Activated T-cell treated with anti-CD3 and anti-CD28 coated beads for 48 hours (primary cell): ENCODE results near the gene AGO3.
"Not testable (repeated sequence)": the region's sequence is repeated elsewhere in the genome, so short reads cannot be mapped to it uniquely, and the experiment has no call there.

ENCODE experiments used
- DNase-seq: peaks from one replicate; pipeline ENCODE4 v3.0.0-alpha.2; 2020; ENCODE audit warnings: low read depth

AGO3 gene

DNA sequence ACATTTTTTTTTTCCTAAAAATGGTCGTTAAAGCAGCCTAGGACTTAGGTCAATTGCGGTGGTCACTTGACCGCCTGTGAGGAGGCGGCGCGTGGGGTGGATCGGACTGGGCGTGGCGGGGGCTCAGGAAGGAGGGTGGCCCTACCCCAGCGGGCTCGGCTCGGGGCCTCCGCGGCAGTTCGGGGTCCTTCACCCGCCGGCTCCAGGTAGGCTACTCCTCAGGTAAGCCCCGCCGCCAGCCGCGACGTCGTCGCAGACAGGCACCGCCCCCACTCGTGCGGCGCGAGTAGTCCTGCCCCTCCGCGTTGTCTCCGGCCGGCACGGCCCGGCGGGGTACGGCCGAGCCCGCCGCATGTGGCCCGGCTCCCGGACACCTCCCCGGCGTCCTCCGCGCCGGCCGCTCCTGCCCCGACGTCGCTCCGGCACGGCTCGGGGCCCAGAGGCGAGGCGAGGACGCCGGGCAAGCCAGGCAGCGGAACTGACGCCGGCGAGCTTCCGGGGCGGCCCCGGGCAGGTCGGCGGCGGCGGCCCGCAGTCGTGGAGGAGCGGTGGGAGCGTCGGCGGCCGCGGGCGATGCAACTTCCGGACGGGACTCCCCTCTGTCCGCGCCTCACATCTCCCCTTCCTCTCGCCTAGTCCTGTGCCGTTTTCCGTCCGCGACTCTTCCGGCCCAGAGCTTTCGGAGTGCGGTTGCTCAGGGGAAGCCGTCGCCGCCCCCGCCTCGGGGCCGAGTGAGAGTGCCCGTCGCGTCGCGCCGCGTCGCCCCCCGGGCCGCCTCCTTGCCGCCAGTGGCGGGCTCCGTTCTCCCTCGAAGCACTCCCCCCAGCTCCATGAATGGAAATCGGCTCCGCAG, at the start of gene AGO3:
AGO3 (plus strand) TSS at position 513 of the 853 bp plus-strand sequence; CDS start at position 835, 322 bp downstream.
- DNase-seq: peak; percentile 89

DNA sequence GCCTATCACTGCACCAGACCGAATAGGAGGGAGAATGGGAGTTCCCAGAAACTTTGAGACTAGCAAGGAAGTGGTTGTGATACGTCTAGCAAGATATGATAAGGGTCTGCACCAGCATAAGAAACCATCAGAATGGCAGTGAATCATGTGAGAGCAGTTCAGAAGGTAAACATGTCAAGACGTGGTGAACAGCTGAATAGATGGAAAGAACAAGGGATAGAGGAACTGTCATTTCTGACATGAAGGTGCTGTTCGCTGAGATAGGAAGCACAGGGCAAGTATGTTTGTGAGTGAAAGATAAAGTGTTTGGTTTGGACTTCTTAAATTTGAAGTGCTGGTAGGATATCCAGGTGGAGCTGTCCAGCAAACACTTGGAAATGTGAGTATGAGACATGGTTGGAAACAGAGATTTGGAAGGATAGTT, 49.0 kb upstream of the AGO3 start:
- DNase-seq: no peak

DNA sequence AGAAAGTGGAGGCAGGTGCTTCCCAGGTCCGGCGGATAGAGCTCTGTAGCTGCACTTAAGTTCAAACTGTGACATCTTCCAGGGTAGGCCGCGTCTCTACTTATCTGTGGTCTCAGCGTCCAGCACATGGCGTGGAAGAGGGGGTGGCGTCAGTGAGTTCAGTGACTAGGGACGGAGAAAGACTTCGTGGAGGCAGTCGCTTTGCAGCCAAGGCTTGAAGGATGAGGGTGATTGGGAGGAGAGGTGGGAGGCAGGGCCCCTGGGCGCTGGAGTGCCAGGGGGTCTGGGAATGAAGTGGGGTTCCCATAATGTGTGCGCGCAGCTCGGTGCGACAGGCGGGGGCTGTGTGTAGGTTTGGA, 48.3 kb upstream of the AGO3 start:
- no peak for DNase-seq

DNA sequence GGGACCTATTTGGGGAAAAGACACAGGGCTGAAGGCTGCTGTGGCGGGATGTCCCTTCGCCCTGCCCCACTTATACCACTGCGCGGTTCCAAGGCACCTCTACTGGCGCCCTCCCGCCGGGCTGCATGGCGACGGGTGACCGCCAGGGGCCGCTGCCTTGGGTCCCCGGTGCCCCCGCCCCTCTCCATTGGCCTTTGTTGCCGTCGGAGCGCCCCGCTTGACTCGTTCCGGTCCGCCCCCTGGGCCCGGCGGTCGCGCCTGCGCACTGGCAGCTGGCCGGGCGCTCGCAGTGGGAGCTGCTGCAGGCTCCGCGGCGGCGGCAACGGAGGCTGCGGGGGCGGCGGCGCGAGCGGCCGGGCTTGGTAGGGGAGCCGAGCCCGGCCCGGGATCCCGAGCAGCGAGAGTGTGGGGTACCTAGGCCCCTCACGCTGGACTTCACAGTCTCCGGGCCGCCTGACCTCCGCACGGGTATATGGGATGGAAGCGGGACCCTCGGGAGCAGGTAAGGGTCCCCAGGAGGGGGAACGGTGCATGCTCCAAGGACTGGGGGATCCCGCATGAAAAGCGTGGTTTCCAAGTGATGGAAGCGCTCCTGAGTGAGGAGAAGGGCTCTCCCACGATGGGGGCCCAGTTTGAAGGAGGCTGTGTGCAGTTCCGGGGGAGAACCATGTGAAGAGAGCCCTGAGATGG, 47.8 kb upstream of the AGO3 start, which contains the start of gene AGO1:
AGO1 (plus strand) TSS at position 265 of the 690 bp plus-strand sequence; CDS start at position 478, 213 bp downstream.
- DNase-seq: peak; percentile 98

DNA sequence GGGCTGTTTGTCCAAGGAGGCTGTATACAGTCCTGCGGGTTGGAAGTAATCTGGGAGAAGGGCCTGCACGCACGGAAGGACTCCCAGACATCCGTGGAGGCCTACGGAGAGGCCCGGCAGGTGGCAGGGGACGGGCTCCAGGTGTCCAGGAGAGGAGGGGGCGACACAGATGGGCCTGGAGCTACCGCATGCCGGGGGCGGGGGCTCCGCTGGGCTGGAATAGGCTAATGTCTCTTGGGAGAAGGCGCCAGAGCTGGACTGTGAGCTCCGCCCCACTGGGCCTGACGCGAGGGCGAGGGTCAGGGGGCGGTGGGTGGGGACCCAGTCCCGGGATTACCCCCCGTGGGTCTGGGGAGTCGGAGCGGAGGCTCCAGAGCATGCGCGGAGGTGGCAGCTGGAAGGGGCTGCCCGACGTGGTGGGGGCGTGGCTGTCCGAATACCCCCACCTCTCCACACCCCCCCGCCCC, 47.2 kb upstream of the AGO3 start:
- peak; percentile 38 for DNase-seq

DNA sequence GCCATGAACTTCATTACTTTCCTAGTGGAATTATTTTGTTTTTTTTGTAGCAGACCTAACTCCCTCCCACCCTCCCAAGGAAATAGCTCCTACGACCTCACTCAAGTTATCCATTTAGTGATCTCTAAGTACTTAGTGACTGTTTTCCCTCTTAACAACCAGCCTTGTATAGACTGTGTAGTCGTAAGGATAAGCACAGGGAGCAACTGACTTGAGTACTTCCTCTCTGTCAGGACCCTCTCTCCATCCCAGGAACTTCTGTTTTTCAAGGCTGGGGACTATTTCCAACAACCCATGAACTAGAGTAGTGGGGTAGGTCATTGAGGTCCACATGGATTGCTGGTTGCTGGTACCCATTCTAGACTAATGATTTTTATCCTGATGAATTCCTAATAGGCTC, 46.0 kb upstream of the AGO3 start:
- no peak for DNase-seq

DNA sequence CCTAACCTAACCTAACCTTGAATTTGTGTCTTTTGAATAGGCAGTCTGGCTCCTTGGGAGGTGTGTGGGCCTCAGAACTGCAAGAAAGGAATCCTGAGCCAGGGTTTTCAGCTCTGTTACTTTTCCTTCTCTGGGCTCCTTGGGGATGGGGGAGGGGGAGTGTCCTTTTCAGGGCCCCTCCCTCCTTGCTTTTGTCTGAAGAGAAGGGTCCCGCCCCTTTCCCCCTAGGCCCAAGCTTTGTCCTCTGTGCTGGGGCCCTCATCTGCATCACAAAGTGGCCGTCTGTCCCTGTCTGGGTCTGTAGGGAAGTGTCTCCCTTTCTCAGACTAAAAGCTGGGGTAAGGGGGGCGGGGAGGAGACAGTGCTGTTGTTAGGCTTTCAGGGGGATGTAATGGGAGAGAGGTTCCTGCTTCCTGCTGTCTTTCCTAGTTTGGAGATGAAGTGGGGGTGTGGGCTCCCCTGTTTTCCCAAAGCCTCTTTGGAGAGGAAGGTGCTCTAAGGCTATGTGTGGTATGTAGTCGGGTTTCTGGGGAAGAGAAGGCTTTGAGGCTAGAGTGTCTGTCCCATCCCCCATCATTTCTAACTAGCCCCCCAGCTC, 44.8 kb upstream of the AGO3 start:
- DNase-seq: no peak

DNA sequence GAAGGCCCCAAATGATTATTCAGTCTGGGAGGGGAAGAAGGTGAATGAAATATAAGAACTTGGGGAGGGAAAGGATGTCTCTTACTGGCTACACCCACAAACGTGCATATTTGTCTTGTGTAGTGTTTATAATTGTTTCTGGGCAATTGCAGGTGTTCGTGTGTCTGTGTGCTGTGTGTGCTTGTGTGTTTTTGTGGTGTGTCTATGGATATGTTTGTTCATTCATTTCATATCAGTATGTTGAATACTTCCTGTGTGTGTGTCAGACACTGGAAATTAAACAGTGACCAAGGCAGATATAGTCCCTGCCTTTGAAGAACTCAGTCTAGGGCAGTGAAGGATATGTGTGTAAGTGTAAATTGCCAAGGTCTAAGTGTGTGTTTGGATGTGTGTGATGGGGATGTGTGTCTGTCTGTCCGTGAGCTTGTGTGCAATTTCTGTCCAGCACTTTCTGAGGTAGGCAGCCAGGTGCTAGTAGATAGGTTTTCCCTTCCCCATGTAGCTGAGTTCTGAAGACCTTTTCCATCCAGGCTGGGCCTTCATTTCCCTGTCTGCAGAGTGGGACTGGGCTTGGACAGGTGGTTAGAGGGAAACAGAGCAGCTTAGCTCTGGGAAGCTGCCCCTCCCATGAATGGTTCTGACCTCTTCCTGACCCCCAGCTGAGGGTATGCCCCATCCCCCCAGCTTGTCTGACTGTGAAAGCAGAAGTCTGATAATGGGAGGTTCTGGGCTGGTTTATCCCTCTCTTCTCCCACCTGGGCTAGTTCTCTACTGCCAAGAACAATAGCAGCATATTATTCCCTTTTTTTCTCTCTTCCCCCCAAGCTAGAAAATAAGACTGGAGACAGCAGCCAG, 44.1 kb upstream of the AGO3 start:
- no peak for DNase-seq

DNA sequence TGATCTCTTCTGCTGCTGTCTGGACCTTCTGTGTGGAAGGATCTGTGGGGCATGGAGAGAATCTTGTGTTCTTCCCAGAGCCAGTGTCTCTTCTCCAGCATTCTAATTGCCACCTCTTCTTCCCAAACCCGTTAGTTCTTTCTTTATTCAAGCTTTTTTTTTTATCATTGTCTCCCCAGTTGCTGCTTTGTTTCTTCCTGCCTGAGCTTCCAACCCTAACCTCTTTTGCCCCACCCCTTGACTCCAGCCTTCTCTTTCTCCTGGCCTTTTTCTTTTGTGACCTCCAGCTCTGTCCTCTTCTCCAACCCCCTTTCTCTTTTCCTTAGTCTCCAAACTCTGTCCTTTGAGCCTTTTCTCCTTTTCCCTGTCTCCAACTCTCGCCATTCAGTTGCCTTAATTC, 43.4 kb upstream of the AGO3 start:
- DNase-seq: no peak

DNA sequence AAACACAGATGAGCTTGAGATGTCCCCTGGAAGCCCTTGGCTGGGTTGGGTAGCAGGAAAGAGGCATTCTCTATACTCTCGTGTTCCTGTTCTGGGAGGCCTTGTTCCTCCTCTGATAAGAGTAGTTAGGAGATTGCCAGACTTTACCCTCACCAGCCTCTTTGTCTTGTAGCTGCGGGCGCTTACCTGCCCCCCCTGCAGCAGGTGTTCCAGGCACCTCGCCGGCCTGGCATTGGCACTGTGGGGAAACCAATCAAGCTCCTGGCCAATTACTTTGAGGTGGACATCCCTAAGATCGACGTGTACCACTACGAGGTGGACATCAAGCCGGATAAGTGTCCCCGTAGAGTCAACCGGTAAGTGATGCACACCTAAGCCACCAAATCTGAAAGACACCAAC, 42.6 kb upstream of the AGO3 start:
- DNase-seq: no peak

DNA sequence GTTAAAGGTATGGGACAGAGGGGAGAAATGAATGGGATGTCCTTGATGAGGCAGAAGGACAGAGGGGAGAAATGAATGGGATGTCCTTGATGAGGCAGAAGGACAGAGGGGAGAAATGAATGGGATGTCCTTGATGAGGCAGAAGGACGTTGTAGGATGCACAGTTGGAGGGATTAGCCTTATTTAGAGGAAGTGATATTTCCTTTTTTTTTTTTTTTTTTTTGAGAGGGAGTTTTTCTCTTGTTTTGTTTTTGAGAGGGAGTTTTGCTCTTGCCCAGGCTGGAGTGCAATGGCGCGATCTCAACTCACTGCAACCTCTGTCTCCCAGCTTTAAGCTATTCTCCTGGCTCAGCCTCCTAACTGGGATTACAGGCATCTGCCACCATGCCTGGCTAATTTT, 41.9 kb upstream of the AGO3 start:
- DNase-seq: not testable (repeated sequence)

DNA sequence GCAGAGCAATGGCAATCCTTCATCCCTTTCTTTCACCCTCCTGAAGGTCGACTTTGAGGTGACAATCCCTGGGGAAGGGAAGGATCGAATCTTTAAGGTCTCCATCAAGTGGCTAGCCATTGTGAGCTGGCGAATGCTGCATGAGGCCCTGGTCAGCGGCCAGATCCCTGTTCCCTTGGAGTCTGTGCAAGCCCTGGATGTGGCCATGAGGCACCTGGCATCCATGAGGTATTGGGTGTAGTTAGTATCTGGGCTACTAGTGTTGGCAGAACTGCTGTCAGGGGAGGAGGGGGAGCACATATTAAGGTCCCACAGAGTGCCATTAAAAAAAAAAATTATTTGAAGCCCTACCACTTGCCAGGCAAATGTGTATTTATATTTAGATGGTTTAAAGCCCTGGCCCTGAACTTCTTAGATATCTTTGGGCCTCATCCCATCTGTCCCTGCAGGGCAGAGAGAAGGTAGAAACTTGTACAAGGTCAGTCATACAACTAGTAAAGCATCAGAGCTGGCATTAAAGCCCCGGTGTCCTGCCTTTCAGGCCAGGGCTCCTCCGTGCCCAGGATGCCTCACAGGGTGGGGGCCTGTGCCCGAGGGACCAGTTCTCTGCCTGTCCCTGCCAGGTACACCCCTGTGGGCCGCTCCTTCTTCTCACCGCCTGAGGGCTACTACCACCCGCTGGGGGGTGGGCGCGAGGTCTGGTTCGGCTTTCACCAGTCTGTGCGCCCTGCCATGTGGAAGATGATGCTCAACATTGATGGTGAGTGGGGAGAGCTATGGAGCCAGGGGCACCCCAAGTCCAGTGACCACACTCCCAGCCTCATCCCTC, 37.6 kb upstream of the AGO3 start:
- DNase-seq: no peak

DNA sequence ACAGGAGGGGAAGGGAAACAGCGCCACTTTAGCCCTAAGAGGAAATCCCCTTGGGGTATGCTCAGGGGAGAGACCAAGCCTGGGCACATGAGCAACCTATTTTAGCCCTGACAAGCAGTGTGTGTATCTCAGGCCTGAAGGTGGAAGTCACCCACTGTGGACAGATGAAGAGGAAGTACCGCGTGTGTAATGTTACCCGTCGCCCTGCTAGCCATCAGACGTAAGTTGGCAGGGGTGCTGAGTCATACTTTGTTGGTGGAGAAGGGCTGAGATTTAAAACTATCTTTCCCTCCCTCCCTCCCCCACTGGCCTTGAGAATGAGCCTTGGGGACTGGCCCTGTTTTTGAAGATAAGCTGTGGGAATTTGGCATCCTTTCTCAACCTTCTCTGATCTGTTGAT, 36.7 kb upstream of the AGO3 start:
- no peak for DNase-seq

DNA sequence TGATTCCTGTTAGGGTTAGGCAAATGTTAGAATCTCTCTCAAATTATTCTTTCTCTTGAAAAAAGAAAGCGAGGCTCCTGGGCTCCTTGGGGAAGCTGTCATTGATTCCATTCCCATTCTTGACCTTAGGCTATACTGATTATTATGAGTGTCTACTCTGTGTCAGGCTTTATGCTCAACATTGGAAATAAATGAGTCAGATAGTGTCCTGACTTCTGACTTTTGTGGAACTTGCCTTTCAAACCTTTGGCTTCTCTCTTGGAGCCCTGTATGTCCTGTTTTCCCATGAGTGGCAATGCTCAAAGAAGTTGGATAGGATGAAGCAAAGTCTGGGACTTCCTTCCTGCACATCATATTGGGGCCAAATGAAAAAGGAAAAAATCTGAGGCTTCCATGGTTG, 36.2 kb upstream of the AGO3 start:
- no peak for DNase-seq

DNA sequence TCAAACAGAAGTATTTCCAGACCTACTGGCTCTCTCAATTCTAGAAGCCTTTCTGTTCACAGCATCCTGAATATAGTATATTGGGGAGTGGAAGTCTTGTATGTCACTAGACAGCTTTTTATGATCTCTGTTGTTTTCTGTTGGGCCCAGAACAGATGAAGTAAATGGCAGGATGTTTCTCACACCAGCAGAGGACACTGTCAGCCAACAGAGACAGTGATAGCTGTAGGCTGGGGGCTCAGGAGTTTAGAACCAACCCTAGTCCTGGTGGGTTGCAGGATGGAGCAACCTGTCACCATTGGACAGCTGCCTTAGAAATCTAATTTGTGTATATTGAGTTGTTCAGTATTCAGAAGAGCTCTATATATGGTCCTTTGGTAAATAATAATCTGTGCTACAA, 31.0 kb upstream of the AGO3 start:
- no peak for DNase-seq

DNA sequence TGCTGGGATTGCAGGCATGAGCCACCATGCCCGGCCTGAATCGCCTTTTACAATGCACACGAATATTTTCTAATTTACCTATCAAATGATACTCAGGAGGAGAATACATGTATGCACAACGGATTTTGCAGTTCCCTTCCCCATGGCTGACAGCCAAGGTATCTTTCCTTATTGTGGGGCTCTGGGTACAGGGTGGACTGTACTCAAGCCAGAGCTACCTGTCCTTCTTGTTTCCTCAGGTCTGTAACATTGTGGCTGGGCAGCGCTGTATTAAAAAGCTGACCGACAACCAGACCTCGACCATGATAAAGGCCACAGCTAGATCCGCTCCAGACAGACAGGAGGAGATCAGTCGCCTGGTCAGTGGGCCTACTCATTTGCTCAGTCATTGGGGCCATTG, 29.7 kb upstream of the AGO3 start:
- no peak for DNase-seq

DNA sequence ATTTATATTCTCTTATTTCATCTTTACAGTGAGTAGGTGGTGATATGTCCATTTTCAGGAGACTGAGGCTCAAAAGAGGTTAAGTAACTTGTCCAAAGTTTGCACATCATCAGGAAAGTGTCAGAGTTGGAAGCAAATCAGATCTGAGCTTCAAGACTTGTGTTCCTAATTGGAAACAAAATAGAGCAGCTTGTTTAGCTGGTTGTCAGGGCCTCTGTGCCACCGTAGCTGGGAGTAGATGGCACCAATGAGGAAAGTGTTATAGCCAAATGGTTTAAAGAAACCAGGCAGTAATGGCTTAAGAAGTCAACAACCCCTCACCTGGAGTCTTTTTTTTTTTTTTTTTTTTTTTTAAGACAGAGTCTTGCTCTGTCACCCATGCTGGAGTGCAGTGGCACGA, 28.2 kb upstream of the AGO3 start:
- no peak for DNase-seq

DNA sequence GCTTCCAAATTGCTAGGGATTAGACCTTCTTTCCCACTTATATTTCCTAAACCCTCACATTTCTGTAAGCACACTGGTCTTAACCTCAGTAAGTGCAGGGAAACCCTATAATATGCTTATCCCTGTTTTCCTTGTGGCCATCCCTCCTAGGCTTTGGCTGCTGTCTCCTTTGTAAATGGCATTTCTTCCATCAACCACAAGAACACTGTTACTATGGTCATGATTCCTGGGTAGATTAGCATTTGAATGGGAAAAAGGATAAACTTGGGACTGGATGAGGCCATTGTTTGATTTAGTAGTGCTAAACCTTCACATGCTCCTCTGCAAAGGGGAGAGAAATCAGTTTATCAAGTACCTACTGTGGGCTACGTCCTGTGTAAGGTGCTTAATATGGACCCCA, 16.2 kb upstream of the AGO3 start:
- DNase-seq: no peak

DNA sequence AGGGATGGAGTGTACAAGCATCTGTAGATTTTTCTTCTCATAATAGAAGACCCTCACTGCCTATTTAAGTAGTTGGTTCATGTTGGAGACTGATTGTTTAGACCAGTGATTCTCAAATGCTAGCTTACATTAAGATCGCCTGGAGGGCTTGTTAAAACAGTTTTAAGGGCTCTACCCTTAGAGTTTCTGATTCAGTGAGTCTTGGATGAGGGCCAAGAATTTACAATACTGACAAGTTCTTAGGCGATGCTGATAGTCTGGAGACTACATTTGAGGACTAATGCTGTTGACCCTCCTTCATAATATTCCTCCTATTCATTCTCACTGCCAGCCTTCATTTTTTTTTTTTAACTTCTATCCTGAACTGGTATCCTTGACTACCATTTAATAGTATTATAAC, 15.2 kb upstream of the AGO3 start:
- no peak for DNase-seq

DNA sequence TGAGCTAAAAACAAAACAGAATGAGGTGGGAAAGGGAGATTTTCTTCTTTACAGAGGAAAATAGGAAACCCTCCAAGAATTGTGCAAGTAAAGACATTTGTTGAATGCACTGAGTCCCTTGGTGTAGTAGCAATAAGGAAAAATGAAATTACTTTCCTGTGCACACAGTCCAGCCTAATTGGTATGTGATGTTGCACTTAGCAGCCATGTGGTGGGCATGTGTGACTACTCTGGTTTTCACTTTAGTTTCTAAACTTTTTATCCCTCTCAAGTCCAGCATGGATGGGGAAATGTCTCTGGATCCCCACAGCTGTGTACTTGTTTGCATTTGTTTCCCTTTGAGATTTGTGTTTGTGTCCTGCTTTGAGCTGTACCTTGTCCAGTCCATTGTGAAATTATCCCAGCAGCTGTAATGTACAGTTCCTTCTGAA, 7.1 kb upstream of the AGO3 start:
- DNase-seq: no peak

DNA sequence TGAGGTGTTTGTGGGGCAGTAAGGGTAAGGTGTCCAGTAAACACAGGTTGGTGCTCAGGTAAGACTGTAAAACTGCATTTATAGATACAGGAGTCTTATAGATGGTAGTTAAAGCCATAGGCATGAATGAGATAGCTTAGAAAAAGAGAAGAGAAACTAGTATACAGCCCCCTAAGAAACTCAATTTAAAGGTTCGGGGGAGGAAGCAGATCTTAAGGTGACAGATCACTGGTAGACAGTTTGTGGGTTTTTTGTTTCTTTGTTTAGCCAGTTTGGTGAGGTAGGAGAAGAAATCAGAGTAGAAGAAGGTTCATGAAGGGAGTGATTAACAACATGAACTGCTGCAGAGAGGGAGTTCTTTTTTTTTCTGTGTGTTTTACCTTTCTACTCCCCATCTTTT, 6.1 kb upstream of the AGO3 start:
- no peak for DNase-seq
